HG02943 (cell line): ENCODE measurements around the gene SLC7A14.

Experiments used
- ATAC-seq: cut with Tn5 transposase; IDR thresholded peaks from one replicate; pipeline ENCODE4 v1.9.1; 2021; ENCODE audit warnings: mild to moderate bottlenecking, low read depth, moderate library complexity; ENCODE audit not compliant: unreplicated experiment

The SLC7A14 gene

DNA sequence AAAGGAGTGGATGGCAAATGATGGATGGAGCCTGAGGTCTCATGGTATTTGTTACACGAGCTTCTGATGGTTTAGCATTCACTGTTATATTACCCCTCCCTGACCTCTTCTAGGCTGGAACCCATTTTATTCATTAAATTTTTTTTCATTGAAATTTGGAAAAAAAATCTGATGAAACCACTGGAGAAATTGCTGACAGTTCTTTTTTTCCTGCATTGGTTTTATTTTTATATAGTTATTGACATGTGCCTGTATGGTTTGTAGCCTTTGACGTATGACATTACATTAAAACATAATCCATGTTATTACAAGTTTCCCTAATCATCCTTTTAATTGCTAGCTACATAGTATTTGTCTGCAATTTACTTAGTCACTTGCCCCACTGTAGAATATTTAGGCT is 85.4 kb downstream of the SLC7A14 start:
- no peak for ATAC-seq

DNA sequence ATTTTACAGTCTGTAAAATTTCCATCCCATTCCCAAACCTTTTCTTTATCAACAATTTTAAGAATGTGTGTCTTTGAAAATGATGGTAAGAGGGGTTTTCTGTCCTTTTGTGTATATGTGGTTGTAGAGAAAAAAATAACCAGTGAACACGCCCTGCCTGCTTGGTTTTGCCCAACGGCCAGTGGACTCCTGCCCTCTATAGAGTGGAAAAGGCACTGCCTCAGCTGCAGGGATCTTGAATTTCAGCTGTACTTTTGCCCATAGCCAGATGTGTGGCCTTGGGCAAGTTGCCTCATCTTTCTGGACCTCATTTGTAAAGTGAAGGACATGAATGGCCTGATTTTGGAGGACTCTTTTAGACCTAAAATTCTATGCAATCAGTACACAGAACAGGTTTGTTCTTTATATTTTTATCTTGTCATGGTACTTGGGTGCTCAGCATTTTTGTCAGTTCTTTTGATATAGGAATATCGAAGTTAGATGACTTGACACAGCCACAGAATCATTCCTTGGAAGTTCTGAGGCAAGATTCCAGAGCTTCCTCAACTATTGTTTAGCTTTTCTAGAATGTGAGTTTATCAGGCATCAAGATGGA is 86.2 kb downstream of the SLC7A14 start:
- no peak for ATAC-seq

DNA sequence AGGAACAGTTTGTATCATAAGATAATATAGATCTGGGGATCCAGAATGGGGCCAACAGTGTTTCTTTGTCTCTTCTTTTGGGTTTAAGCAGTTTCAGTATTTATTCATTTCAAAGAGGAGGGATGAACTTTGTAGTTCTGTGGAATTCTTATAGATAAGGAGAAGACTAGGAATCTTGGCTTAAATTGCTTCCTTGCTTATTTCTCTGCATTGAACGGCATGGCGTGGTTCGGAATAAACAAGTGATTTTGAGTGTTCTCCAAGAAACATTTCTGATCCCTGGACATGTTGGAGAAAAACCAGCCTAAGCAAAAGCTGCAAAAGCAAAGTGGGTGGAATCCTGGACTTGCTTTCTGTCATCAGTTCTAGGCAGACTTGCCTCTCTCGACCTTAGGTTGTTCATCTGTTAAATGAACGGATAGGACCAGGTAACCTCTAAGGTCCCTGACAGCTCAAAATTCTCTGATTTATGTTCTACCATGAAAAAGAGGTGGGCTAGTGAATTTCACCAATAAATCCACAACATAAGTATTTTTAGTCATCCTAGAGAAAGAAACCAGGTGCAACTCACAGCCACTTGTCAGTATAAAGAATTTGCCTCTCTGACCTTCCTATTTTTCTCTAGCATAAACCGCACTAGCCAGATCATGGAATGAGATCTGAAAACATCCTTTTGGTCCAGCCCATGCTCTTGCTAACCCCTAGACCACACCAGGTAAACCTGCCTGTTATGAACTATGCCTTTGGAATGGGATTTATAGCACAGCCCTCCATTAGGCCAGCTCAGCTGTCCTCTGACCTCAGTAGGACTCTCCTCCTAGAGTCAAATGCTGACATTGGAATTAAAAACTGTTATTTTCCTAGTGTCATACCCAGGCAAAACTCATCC is 88.4 kb downstream of the SLC7A14 start:
- no peak for ATAC-seq

DNA sequence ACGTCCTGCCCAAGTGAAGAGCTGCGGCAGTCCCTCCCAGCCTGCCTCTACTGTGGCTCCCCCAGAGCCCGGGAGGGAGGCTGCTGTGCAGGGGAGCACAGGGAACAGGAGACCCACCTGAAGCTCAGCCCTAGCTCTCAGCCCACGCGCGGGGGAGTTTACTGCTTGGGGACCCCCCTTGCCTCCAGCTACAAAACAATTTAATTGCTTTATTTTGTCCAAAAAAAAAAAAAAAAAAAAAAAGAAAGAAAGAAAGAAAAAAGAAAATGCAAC is 89.1 kb downstream of the SLC7A14 start:
- no peak for ATAC-seq

- no peak for ATAC-seq
Measured at GRCh38 chr3:170496026-170496867, 89.6 kb downstream of the SLC7A14 start.

- ATAC-seq, result no peak
Measured at GRCh38 chr3:170494766-170495165, 91.1 kb downstream of the SLC7A14 start.

GRCh38 chr3:170493712-170494182 is 92.1 kb downstream of the SLC7A14 start:
- ATAC-seq, result no peak

DNA sequence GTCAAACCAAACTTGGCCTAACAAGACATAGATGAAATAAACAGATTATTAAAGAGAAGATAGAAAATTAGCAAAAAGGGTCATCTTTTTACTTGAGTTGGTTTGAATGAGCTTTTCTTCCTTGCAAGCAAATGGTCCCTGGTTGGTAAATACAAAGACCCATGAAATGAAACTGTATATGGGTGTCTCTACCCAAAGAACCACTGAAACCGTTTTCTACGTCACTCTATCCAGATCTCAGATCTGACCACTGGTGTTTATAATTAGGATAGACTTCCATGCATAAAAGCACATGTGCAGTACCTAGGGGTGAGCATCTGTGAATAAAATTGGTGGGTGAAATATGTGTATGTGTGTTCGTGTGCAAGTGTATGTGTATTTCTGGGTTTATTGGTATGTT is 94.0 kb downstream of the SLC7A14 start:
- ATAC-seq, result no peak

GRCh38 chr3:170490828-170491560 is 94.9 kb downstream of the SLC7A14 start:
- no peak for ATAC-seq

DNA sequence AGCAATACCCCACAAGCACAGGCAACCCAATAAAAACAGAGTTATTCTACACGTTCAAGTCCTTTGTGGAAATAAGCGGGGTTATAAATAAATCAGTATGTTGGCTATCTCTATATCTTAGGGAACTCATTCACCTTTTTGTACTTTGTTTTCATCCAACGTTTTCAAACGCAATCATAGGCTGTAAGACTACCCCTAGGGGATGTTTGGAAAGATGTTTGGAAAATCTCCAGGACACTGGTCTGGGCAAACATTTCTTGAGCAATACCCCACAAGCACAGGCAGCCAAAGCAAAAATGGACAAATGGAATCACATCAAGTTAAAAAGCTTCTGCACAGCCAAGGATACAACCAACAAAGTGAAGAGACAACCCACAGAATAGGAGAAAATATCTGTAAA is 97.1 kb downstream of the SLC7A14 start:
- no peak for ATAC-seq

GRCh38 chr3:170487031-170487430 is 98.8 kb downstream of the SLC7A14 start:
- ATAC-seq, result no peak

- no peak for ATAC-seq
Measured at GRCh38 chr3:170486398-170486797, 99.5 kb downstream of the SLC7A14 start.

DNA sequence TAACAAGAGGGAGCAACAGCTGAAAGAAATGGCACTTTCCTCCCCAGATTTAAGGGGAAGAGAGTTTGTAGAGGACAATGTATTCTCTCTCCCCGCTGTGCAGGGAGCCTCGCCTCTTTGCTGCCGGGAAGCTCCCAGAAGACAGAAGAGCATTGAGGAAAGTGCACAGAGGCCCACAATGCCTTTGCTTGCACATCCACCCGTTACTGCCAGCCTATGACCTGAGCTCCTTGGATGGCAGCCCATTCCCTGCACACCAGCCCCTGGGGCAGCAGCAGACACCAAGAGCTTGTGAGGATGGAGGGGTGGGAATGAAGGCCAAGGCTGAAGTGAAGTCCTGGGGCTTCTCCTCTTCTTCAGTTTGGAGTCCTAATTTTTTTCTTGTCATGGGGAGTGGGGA is 100.2 kb downstream of the SLC7A14 start:
- no peak for ATAC-seq

DNA sequence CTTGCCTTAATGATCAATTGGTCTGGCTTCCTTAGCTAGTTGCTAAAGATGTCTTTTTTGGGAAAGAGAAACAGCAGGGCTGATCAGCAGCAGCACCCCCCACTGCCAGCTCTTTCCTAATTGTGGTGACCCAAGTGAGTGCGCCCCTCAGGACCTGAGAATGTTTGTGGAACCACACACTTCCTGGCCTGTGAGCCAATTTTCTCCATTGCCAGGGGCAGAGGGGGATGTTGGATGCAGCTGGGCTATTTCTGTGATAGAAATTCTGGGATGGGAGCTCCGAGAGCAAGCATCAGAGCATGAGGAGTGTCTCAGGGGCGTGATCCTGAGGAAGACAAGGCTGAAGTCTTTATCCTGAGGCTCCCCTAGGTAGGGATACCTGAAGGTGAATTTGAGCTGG is 100.6 kb downstream of the SLC7A14 start:
- ATAC-seq, result no peak

- ATAC-seq, result no peak
Measured at GRCh38 chr3:170484869-170485268, 101.0 kb downstream of the SLC7A14 start.

GRCh38 chr3:170483485-170484262 is 102.2 kb downstream of the SLC7A14 start:
- no peak for ATAC-seq

DNA sequence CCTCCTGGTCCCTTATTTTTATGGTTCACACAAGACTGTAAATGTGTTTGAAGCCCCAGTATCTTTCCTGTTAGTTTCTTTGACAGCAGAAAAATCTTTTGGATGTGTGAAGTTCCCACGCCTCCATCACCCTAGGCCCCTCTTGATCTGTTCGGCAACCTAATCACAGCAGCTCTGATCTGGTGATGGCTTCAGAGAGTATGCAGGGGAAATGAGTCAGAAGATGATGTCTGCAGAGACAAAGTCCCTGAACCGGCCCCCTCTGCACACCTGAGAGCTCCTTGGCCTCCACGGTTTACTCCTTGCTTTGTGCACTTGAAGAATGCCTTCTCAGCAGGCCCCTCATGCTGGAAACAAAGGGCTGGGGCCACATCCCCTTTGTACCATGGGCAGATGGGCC is 103.7 kb downstream of the SLC7A14 start:
- ATAC-seq, result no peak

- ATAC-seq, result no peak
Measured at GRCh38 chr3:170480111-170480510, 105.8 kb downstream of the SLC7A14 start.

DNA sequence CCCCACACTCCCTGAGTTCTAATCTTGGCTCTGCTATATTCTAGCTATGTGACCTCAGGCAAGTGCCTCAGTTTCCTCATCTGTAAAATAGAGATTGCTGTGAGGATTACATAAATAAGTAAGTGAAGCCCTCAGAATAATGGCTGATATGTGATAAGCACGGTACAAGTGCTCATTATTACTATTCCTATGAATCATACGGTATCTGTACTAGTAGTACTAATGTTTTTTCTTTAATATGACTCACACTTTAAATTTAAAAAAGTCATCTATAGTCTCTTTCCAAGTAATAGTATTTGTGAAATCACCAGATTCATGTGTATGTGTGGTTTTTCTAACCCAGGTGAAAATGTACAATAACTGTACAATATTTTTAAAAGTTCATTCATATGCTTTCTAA is 108.5 kb downstream of the SLC7A14 start:
- ATAC-seq, result no peak

DNA sequence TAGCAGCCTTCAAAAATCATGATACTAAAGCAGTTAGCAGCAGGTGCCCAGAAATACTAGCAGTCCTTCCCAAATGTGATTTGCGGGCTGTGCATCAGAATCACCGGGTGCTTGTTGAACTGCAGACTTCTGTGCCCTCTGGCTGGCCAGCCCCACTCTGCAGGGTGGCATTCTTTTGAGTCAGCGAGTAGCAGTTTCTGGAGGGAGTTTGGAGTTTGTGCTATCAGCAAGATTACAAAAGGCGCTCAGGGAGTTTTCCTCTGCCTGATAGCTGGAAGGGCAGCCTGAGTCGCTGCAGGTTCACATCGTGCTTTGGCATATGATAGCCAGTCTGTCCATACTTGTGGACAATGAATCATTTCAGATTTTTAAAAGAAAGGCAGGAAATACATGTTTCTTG is 109.6 kb downstream of the SLC7A14 start:
- ATAC-seq, result no peak
